HG02571 (cell line): ENCODE results near the gene RBBP8.
"Not testable (repeated sequence)": the region's sequence is repeated elsewhere in the genome, so short reads cannot be mapped to it uniquely, and the experiment has no call there.

ENCODE experiments used
- ATAC-seq: cut with Tn5 transposase; IDR thresholded peaks from one replicate; pipeline ENCODE4 v1.9.1; 2021; ENCODE audit warnings: mild to moderate bottlenecking, moderate library complexity; ENCODE audit not compliant: unreplicated experiment

Gene RBBP8

GRCh38 chr18:22939649-22940048, 6.5 kb downstream of the RBBP8 start:
- ATAC-seq: no peak

- ATAC-seq: no peak
These were observed 10.7 kb downstream of the RBBP8 start for GRCh38 chr18:22943847-22944246.

- ATAC-seq: no peak
These were observed 13.1 kb downstream of the RBBP8 start for GRCh38 chr18:22946217-22946616.

GRCh38 chr18:22946846-22947245, 13.7 kb downstream of the RBBP8 start:
- no peak for ATAC-seq

GRCh38 chr18:22951823-22952222, 18.7 kb downstream of the RBBP8 start:
- no peak for ATAC-seq

GRCh38 chr18:22952525-22952924, 19.4 kb downstream of the RBBP8 start:
- ATAC-seq: no peak

- ATAC-seq: not testable (repeated sequence)
These were observed 20.9 kb downstream of the RBBP8 start for GRCh38 chr18:22953982-22954381.

GRCh38 chr18:22956226-22956625, 23.1 kb downstream of the RBBP8 start:
- no peak for ATAC-seq

GRCh38 chr18:22961156-22961555, 28.0 kb downstream of the RBBP8 start:
- ATAC-seq: no peak

GRCh38 chr18:22962004-22962403, 28.9 kb downstream of the RBBP8 start:
- ATAC-seq: no peak

- no peak for ATAC-seq
These were observed 31.0 kb downstream of the RBBP8 start for GRCh38 chr18:22964116-22964515.

GRCh38 chr18:22964722-22965121, 31.6 kb downstream of the RBBP8 start:
- ATAC-seq: no peak

- no peak for ATAC-seq
These were observed 37.9 kb downstream of the RBBP8 start for GRCh38 chr18:22971038-22971437.

GRCh38 chr18:22974001-22974400, 40.9 kb downstream of the RBBP8 start:
- ATAC-seq: no peak

- ATAC-seq: no peak
These were observed 41.6 kb downstream of the RBBP8 start for GRCh38 chr18:22974707-22975106.

GRCh38 chr18:22975508-22975907, 42.4 kb downstream of the RBBP8 start:
- ATAC-seq: no peak

- no peak for ATAC-seq
These were observed 44.9 kb downstream of the RBBP8 start for GRCh38 chr18:22977847-22978701.

GRCh38 chr18:22980394-22980793, 47.3 kb downstream of the RBBP8 start:
- no peak for ATAC-seq

GRCh38 chr18:22981274-22982133, 48.4 kb downstream of the RBBP8 start:
- ATAC-seq: no peak

GRCh38 chr18:22983175-22983574, 50.0 kb downstream of the RBBP8 start:
- no peak for ATAC-seq

- no peak for ATAC-seq
These were observed 52.1 kb downstream of the RBBP8 start for GRCh38 chr18:22985250-22985649.
